GM13976 (cell line): ENCODE data around the gene MED22.
"Not testable (repeated sequence)": the region's sequence is repeated elsewhere in the genome, so short reads cannot be mapped to it uniquely, and the experiment has no call there.

ENCODE experiments used
- DNase-seq: peaks from one replicate; pipeline ENCODE4 v3.0.0; 2012; ENCODE audit warnings: low spot score
- in situ Hi-C: fragments of 300-500 bp; cut with MboI; formaldehyde crosslinking; loops from one replicate; pipeline ENCODE4 v1.12.0; 2022; ENCODE audit warnings: low sequenced_read_pairs, mixed read lengths, inconsistent platforms; ENCODE audit not compliant: unreplicated experiment
- TF ChIP-seq, protein P1 (sequence below): IDR thresholded peaks from 2 replicates; pipeline ENCODE4 v1.5.1; 2012; ENCODE audit warnings: borderline replicate concordance, mild to moderate bottlenecking; ENCODE audit not compliant: insufficient read depth; ENCODE audit errors: extremely low read depth, missing control alignments, control extremely low read depth

The MED22 gene

GRCh38 chr9:133347985-133348717 is at the start of gene MED22, which contains the start of gene RPL7A:
Gene MED22 (minus strand): TSS chr9:133348131. CDS start chr9:133346662, 1,469 bp downstream.
Gene RPL7A (plus strand): TSS chr9:133348218. CDS start chr9:133348244, 26 bp downstream.
- TF ChIP-seq, protein P1, sequence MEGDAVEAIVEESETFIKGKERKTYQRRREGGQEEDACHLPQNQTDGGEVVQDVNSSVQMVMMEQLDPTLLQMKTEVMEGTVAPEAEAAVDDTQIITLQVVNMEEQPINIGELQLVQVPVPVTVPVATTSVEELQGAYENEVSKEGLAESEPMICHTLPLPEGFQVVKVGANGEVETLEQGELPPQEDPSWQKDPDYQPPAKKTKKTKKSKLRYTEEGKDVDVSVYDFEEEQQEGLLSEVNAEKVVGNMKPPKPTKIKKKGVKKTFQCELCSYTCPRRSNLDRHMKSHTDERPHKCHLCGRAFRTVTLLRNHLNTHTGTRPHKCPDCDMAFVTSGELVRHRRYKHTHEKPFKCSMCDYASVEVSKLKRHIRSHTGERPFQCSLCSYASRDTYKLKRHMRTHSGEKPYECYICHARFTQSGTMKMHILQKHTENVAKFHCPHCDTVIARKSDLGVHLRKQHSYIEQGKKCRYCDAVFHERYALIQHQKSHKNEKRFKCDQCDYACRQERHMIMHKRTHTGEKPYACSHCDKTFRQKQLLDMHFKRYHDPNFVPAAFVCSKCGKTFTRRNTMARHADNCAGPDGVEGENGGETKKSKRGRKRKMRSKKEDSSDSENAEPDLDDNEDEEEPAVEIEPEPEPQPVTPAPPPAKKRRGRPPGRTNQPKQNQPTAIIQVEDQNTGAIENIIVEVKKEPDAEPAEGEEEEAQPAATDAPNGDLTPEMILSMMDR, result no peak
- in situ Hi-C loops, result no loop called here
- peak; percentile 96 for DNase-seq

GRCh38 chr9:133397370-133397769 is 49.4 kb upstream of the MED22 start:
- DNase-seq, result no peak
- in situ Hi-C loops, result no loop called here
- TF ChIP-seq, protein P1, result no peak

DNA sequence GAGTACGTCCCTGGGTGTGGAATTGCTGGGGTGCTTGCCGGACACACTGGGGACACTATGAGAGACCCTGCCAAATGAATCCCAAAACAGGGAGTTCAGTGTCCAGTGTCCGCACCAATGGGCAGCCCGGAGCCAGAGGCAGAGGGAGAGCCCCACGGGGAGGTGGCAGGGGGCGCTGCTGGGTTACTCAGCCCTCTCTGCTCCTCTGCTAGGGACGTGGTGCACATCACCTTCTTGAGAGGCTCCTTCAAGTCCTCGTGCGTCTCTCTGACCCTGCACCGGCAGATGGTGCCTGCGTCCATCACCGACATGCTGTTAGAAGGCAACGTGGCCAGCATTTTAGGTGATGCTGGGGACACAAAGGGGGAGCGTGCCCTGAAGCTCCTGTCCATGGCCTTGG is 49.0 kb upstream of the MED22 start:
- DNase-seq, result no peak
- in situ Hi-C loops, result no loop called here
- TF ChIP-seq, protein P1, result peak; percentile 6

GRCh38 chr9:133394687-133395271 is 46.8 kb upstream of the MED22 start:
- in situ Hi-C loops, result no loop called here
- no peak for DNase-seq
- TF ChIP-seq, protein P1, result no peak

DNA sequence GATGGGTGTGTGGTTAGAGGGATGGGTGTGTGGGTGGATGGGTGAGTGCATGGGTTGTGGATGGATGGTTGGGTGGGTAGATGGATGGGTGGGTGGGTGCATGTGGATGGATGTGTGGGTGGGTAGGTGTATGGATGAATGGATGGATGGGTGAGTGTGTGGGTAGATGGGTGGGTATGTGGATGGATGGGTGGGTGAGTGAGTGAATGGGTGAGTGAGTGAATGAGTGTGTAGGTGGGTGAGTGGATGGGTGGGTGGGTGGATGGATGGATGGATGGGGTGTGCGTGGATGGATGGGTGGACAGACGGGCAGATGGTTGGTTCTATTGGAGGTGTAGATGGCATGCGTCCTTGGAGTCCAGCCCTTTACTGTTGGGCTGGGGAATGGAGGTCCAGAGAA is 45.5 kb upstream of the MED22 start:
- in situ Hi-C loops, result no loop called here
- TF ChIP-seq, protein P1, result no peak

GRCh38 chr9:133392308-133392707 is 44.4 kb upstream of the MED22 start:
- DNase-seq, in situ Hi-C loops: not testable (repeated sequence)

More for the DNA sequence above, 45.5 kb upstream of the MED22 start:
- no peak for DNase-seq

DNA sequence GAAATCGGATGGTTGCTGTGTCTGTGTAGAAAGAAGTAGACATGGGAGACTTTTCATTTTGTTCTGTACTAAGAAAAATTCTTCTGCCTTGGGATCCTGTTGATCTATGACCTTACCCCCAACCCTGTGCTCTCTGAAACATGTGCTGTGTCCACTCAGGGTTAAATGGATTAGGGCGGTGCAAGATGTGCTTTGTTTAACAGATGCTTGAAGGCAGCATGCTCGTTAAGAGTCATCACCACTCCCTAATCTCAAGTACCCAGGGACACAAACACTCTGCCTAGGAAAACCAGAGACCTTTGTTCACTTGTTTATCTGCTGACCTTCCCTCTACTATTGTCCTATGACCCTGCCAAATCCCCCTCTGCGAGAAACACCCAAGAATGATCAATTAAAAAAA is 43.5 kb upstream of the MED22 start:
- DNase-seq, in situ Hi-C loops: not testable (repeated sequence)
